Epithelial cell of proximal tubule (primary cell): Measurements from ENCODE around the gene MAP7D3. TPM values are rescaled to one million over a fixed set of nuclear protein-coding genes. Genes with fewer than 3 reads are reported as not detected.

Experiments used
- DNase-seq: peaks from one replicate; pipeline ENCODE4 v3.0.0-alpha.2; 2011; ENCODE audit warnings: low read depth
- H3K4me3 ChIP-seq: 2 replicates; pipeline ENCODE4 v1.5.1; 2011; ENCODE audit warnings: low read depth, mild to moderate bottlenecking, low read length
- CTCF ChIP-seq: conservative IDR thresholded peaks from 2 replicates; pipeline ENCODE4 v1.5.1; 2012; ENCODE audit warnings: low read depth, mild to moderate bottlenecking, low read length
- total RNA-seq: library from RNA; depleted of rRNA; stranded (reverse); fragments of >200 nt; gene quantifications from 2 replicates; pipeline ENCODE4 v1.2.3, GENCODE V29; 2015

Gene MAP7D3
- total RNA-seq, 1 donor from 2014 or later: 18.6 TPM

- no peak for DNase-seq
- no peak for TF ChIP-seq CTCF
- H3K4me3 ChIP-seq: no peak overlapping the region
Measured at GRCh38 chrX:136201601-136202000, 49.6 kb downstream of the MAP7D3 start.

GRCh38 chrX:136200466-136200865, 50.7 kb downstream of the MAP7D3 start:
- no peak for DNase-seq
- peak; percentile 64 for TF ChIP-seq CTCF
- H3K4me3 ChIP-seq: no peak overlapping the region

- no peak overlapping the region for H3K4me3 ChIP-seq
- TF ChIP-seq CTCF: no peak
- DNase-seq: no peak
Measured at GRCh38 chrX:136199365-136199764, 51.8 kb downstream of the MAP7D3 start.

- H3K4me3 ChIP-seq: no peak overlapping the region
- TF ChIP-seq CTCF: no peak
- no peak for DNase-seq
Measured at GRCh38 chrX:136198678-136199243, 52.4 kb downstream of the MAP7D3 start.

- DNase-seq: no peak
- TF ChIP-seq CTCF: no peak
- no peak overlapping the region for H3K4me3 ChIP-seq
Measured at GRCh38 chrX:136198010-136198409, 53.2 kb downstream of the MAP7D3 start.

- no peak for TF ChIP-seq CTCF
- DNase-seq: no peak
Measured at GRCh38 chrX:136196691-136197155, 54.5 kb downstream of the MAP7D3 start.

GRCh38 chrX:136195247-136195646, 56.0 kb downstream of the MAP7D3 start:
- H3K4me3 ChIP-seq: no peak overlapping the region
- DNase-seq: no peak
- TF ChIP-seq CTCF: no peak

More at GRCh38 chrX:136196691-136197155, 54.5 kb downstream of the MAP7D3 start:
- H3K4me3 ChIP-seq: no peak overlapping the region
